Measurements from ENCODE around the gene EGLN2. TPM values are rescaled to one million over a fixed set of nuclear protein-coding genes. Genes with fewer than 3 reads are reported as not detected.

Gene EGLN2
- total RNA-seq, 2 donors from 2014 or later = 50.8 to 51.4 TPM

Other genes starting within 250 kb of the EGLN2 start
- gene SHKBP1, start 222.3 kb upstream of the EGLN2 start, total RNA-seq = 10 to 100 TPM; 43.3 to 63.6 TPM
- gene LTBP4, start 197.8 kb upstream of the EGLN2 start, total RNA-seq = 100 to 1,000 TPM in 1 of 2 donors, 10 to 100 TPM in 1; 45.1 to 195 TPM
- 10 to 100 TPM in 1 of 2 donors, 1 to 10 TPM in 1; 9.1 to 73.5 TPM for gene NUMBL, start 108.5 kb upstream of the EGLN2 start, total RNA-seq
- 10 to 100 TPM; 29.8 to 31.3 TPM for gene COQ8B, start 82.3 kb upstream of the EGLN2 start, total RNA-seq
- gene ITPKC, start 82.1 kb upstream of the EGLN2 start, total RNA-seq = 10 to 100 TPM; 14.0 to 27.7 TPM
- 1 to 10 TPM; 3.0 to 4.2 TPM for gene ACTMAP, start 48.7 kb upstream of the EGLN2 start, total RNA-seq
- 10 to 100 TPM; 18.7 to 42.2 TPM for gene SNRPA, start 48.0 kb upstream of the EGLN2 start, total RNA-seq
- 1 to 10 TPM in 1 of 2 donors, not detected in 1; 5.9 TPM for gene MIA, start 23.7 kb upstream of the EGLN2 start, total RNA-seq
- gene RAB4B, start 20.9 kb upstream of the EGLN2 start, total RNA-seq = 10 to 100 TPM; 20.4 to 23.3 TPM
- gene CYP2A6, start 51.3 kb downstream of the EGLN2 start, total RNA-seq = not detected
- not detected for gene CYP2A7, start 83.0 kb downstream of the EGLN2 start, total RNA-seq
- gene CYP2B6, start 192.1 kb downstream of the EGLN2 start, total RNA-seq = not detected

Data from body of pancreas (tissue), 2 donors.